H1 (cell line): ENCODE results near the gene VSTM4. TPM values are rescaled to one million over a fixed set of nuclear protein-coding genes. Genes with fewer than 3 reads are reported as not detected.

Source experiments
- RAD21 ChIP-seq, 2 experiments: IDR thresholded peaks in 1 of 2; conservative IDR thresholded peaks in 1 of 2; 2 replicates each; pipeline ENCODE4 v1.6.1; 2011; ENCODE audit warnings: low read depth in 2 of 2, low read length in 2 of 2, improper control_type of control experiment in 1 of 2, inconsistent platforms in 1 of 2, mild to moderate bottlenecking in 1 of 2, moderate library complexity in 1 of 2
- polyA plus RNA-seq, 7 experiments: library from polyadenylated mRNA; depleted of rRNA in 3 of 7; stranded (reverse) in 5 of 7; unstranded in 2 of 7; fragments of >200 nt in 5 of 7; fragments of 200-250 nt in 2 of 7; gene quantifications; 1 replicate in 5 of 7; 2 replicates in 1 of 7; 4 replicates in 1 of 7; pipeline versions ENCODE4 v1.2.1 to v1.2.3, GENCODE V29; 2011 to 2013; ENCODE audit warnings: missing spikeins in 2 of 7, mixed read lengths in 2 of 7
- total RNA-seq: library from RNA; stranded (reverse); fragmentation: NEBNext Ultra II Directional; extraction: Animal tissue kit (Norgen Biotek cat#: 25700); gene quantifications from 2 replicates; pipeline ENCODE4 v1.2.1, GENCODE V29; 2021

Gene VSTM4
- total and polyA plus RNA-seq, 2 of the 8 experiments (the other 6 are each of a cell fraction or from before 2014, with no cell fraction given) = 0.48 to 0.73 TPM

DNA sequence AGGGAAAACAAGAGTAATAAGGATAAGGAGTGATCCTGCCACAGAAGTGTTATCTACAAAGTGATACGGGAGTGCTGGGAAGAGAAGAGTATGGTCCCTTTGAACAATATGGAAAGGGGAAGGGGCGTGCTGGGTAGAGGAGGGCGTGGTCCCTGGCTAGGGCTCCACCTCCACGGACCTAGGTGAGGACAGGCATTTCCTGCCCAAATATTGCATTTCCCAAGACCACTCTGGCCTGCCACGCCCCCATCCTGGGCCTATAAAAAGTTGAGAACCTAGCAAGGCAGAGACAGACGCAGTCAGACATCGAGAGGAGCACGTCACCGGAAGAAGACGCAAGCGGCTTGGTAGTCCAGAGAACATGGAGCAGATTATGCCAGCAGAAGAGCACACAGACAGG, 22.8 kb downstream of the VSTM4 start (continued):
- no peak for TF ChIP-seq RAD21 (IDR thresholded peaks at IDR 0.05 in 1 of 2, conservative IDR thresholded peaks at IDR 0.05 in 1 of 2; ENCODE audit: low read depth in 2 of 2, low read length in 2 of 2)
